Natural killer cell (primary cell): ENCODE results near the gene CRYZL1. TPM values are rescaled to one million over a fixed set of nuclear protein-coding genes. Genes with fewer than 3 reads are reported as not detected.

Experiments used
- ATAC-seq, 3 donors: fragments of 150-1000 bp in 2 of 3; fragments of 200-7000 bp in 1 of 3; cut with Tn5 transposase; 1 replicate in 1 of 3; 2 replicates in 2 of 3; pipeline ENCODE4 v1.10.0; 2021; ENCODE audit warnings: mild to moderate bottlenecking in 2 of 3, moderate library complexity in 2 of 3
- DNase-seq, 2 donors: peaks; one replicate each; pipeline versions ENCODE4 v3.0.0 to v3.0.0-alpha.2; 2013 to 2021; ENCODE audit warnings: mixed read lengths in 1 of 2
- H3K27ac ChIP-seq: one replicate; pipeline ENCODE4 v1.5.1; 2013; ENCODE audit warnings: mild to moderate bottlenecking, low read length
- H3K27me3 ChIP-seq: one replicate; pipeline ENCODE4 v1.6.1; 2013; ENCODE audit warnings: low read length; ENCODE audit not compliant: control insufficient read depth, insufficient read depth
- H3K36me3 ChIP-seq: one replicate; pipeline ENCODE4 v1.6.1; 2013; ENCODE audit warnings: low read length; ENCODE audit not compliant: control insufficient read depth, insufficient read depth
- H3K4me1 ChIP-seq: one replicate; pipeline ENCODE4 v1.6.1; 2013; ENCODE audit warnings: low read length; ENCODE audit not compliant: control insufficient read depth, insufficient read depth
- H3K4me3 ChIP-seq: one replicate; pipeline ENCODE4 v1.5.1; 2013; ENCODE audit warnings: low read length
- H3K9me3 ChIP-seq: one replicate; pipeline ENCODE4 v1.6.1; 2013; ENCODE audit warnings: low read length; ENCODE audit not compliant: control insufficient read depth, insufficient read depth
- H3K27ac Mint-ChIP-seq, 2 donors: one replicate each; pipeline ENCODE4 v1.8.0; 2022; ENCODE audit warnings: mild to moderate bottlenecking in 2 of 2, mixed read lengths in 2 of 2, moderate library complexity in 1 of 2
- H3K27me3 Mint-ChIP-seq, 2 donors: one replicate each; pipeline ENCODE4 v1.8.0; 2022; ENCODE audit warnings: low read depth in 2 of 2, mixed read lengths in 2 of 2
- H3K36me3 Mint-ChIP-seq: one replicate; pipeline ENCODE4 v1.8.0; 2022; ENCODE audit warnings: mixed read lengths
- H3K4me1 Mint-ChIP-seq, 2 donors: one replicate each; pipeline ENCODE4 v1.8.0; 2022; ENCODE audit warnings: mixed read lengths in 2 of 2
- H3K4me3 Mint-ChIP-seq: one replicate; pipeline ENCODE4 v1.8.0; 2022; ENCODE audit warnings: mild to moderate bottlenecking, moderate library complexity, mixed read lengths
- H3K9me3 Mint-ChIP-seq, 2 donors: one replicate each; pipeline ENCODE4 v1.8.0; 2022; ENCODE audit warnings: mixed read lengths in 2 of 2
- WGBS: methylation state at CpG from one replicate; pipeline ENCODE4 v1.1.7; 2013; ENCODE audit warnings: missing lambda C conversion rate; ENCODE audit not compliant: insufficient coverage; 5-methylcytosine and 5-hydroxymethylcytosine counted together
- intact Hi-C: fragments of 100-400 bp; cut with micrococcal nuclease; formaldehyde crosslinking; loops from one replicate; pipeline ENCODE4 v1.14.2; 2022
- total RNA-seq, 4 donors: library from RNA; stranded (reverse); fragments of 120-200 nt in 1 of 4; gene quantifications; one replicate each; pipeline versions ENCODE4 v1.2.3 to v1.2.4, GENCODE V29; 2013 to 2022
- TF ChIP-seq, protein P1 (sequence below): fragments of 200-600 bp; IDR thresholded peaks from one replicate; pipeline ENCODE4 v1.8.0; 2022; ENCODE audit warnings: antibody characterized with exemption

Gene CRYZL1
- total RNA-seq, 3 donors from 2014 or later (not counting 1 experiment from before 2014, with no cell fraction given): 25.8 to 32.8 (median 30.0) TPM

DNA sequence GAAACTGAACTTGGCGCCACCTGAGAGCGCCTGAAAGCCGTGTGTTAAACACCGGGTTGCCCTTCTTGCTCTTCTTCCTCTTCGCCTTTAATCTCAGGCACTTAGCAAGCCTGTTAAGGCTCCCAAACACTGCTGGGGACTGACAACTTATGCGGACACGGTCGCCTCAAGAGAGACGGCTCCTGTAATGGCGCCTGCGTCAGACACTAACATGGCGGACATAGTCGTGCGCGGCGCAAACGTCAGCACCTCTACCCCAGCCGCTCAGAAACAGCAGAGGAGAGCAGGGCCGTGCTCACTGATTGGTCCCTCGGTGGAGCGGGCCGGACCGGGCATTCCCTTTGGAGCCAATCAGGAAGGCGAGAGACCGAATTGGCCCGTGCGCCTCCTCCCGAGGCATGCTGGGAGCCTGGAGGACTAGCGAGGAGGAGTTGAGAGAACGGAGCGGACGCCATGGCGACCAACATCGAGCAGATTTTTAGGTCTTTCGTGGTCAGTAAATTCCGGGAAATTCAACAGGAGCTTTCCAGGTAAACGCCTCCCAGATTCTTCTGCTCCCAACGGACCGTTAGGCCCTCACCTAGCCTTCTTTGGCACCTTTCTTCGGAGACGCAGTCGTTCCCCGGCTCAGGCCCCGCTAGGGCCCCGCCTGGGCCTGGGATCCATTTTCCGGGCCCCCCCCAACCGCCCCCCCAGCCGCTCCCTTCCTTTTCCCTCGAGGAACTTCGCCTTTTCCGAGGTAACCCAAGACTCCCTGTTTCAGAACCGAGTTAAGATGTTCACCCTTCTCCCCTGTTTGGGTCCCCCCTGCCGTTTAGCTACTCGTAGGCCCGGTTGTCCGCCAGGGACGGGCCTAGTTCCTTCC is 98.7 kb downstream of the CRYZL1 start, which contains the start of gene SON:
Gene SON, plus strand, starts transcription at position 399 of the 865 bp plus-strand sequence. Its CDS starts 55 bp downstream, at position 454.
- Histone ChIP-seq H3K4me3 (peak within 1 kb of the TSS; percentile 92), H3K4me1 (peaks cover 6% of the 10 kb centered on the region), H3K27ac (peak within 1 kb of the TSS; percentile 99), H3K27me3 (no peaks in the 10 kb centered on the region), H3K9me3 (no peaks in the 10 kb centered on the region), H3K36me3 (peaks cover 16% of the 10 kb centered on the region)
- Mint-ChIP-seq H3K4me1 (peaks cover 47 to 53% of the 10 kb centered on the region in 2 donors), H3K27me3 (no peaks in the 10 kb centered on the region), H3K4me3 (peak within 1 kb of the TSS; percentile 99), H3K36me3 (peaks cover 7% of the 10 kb centered on the region), H3K9me3 (no peaks in the 10 kb centered on the region), H3K27ac (peak within 1 kb of the TSS; percentile 98 to 100)
- intact Hi-C loops: loop anchor here (1.0 to 5.0 kb wide), 6 partner anchors 14 to 771 kb away; partner anchors contain the start of genes DNAJC28, DONSON, ITSN1 and PAXBP1
- ATAC-seq (peak; percentile 85 to 97 (median 88)), DNase-seq (peak; percentile 95 to 99)
- under 1% methylated on average over 56 of the region's 57 CpGs for WGBS
- TF ChIP-seq, protein P1, sequence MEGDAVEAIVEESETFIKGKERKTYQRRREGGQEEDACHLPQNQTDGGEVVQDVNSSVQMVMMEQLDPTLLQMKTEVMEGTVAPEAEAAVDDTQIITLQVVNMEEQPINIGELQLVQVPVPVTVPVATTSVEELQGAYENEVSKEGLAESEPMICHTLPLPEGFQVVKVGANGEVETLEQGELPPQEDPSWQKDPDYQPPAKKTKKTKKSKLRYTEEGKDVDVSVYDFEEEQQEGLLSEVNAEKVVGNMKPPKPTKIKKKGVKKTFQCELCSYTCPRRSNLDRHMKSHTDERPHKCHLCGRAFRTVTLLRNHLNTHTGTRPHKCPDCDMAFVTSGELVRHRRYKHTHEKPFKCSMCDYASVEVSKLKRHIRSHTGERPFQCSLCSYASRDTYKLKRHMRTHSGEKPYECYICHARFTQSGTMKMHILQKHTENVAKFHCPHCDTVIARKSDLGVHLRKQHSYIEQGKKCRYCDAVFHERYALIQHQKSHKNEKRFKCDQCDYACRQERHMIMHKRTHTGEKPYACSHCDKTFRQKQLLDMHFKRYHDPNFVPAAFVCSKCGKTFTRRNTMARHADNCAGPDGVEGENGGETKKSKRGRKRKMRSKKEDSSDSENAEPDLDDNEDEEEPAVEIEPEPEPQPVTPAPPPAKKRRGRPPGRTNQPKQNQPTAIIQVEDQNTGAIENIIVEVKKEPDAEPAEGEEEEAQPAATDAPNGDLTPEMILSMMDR: no peak

DNA sequence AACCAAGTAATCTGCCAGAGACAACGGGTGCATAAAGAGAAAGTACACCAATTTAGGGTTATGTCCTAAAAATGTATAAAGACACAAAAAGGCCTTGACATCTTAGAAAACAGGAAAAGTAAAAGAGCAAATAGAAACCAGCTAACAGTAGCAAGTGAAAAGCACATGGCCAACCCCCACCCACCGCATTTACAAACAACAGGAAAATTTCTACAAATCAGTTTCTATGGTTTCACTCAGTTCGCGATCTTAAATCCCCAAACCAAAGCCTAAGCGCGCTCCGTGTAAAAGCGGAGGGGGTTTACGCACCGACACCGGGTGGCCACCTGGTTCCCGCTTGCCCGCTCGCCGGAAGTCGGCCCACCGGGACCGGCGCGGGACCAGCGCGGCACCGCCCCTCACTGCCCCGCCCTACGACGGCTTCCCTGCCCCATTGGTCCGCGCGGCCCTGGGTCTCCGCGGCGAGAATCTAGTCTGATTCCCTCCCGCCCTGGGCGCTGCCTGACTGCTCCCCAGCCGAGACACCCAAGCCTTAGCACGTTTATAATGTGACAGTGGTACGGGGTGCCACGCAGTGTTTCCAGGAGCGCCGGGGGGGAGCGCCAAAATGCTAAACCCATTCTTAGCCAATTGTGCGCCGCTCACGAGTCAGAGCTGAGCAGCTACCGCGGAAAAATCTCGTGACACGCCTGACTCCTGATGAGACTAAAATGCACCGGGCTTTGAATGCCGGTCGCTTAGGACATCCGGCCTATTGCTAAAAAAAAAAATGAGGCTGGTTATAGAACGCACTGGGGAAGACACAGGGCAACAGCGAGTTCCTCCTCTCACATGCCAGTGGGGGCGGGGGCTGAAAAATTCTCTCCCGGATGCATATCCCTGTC is 99.5 kb downstream of the CRYZL1 start, which contains the start of gene GART:
Gene GART, minus strand, starts transcription at position 362 of the 884 bp plus-strand sequence. CDS start 2,802 bp downstream, outside the sequence.
- no peaks in the 10 kb centered on the region for H3K9me3 Mint-ChIP-seq
- peak within 1 kb of the TSS; percentile 92 for H3K4me3 ChIP-seq
- peak within 1 kb of the TSS; percentile 98 to 100 for H3K27ac Mint-ChIP-seq
- H3K27me3 ChIP-seq: no peaks in the 10 kb centered on the region
- peaks cover 6% of the 10 kb centered on the region for H3K4me1 ChIP-seq
- peak within 1 kb of the TSS; percentile 99 for H3K27ac ChIP-seq
- DNase-seq: peak; percentile 78 to 88
- H3K9me3 ChIP-seq: no peaks in the 10 kb centered on the region
- ATAC-seq: peak; percentile 49 to 68 (median 56)
- peaks cover 16% of the 10 kb centered on the region for H3K36me3 Mint-ChIP-seq
- H3K4me3 Mint-ChIP-seq: peak within 1 kb of the TSS; percentile 99
- intact Hi-C loops: loop anchor here (1.0 to 5.0 kb wide), 6 partner anchors 15 to 770 kb away; partner anchors contain the start of genes DNAJC28, DONSON, ITSN1 and PAXBP1
- TF ChIP-seq, protein P1: no peak
- H3K27me3 Mint-ChIP-seq: no peaks in the 10 kb centered on the region
- H3K4me1 Mint-ChIP-seq: peaks cover 52 to 53% of the 10 kb centered on the region in 2 donors
- WGBS: under 1% methylated on average over 56 of the region's 56 CpGs
- peaks cover 16% of the 10 kb centered on the region for H3K36me3 ChIP-seq

DNA sequence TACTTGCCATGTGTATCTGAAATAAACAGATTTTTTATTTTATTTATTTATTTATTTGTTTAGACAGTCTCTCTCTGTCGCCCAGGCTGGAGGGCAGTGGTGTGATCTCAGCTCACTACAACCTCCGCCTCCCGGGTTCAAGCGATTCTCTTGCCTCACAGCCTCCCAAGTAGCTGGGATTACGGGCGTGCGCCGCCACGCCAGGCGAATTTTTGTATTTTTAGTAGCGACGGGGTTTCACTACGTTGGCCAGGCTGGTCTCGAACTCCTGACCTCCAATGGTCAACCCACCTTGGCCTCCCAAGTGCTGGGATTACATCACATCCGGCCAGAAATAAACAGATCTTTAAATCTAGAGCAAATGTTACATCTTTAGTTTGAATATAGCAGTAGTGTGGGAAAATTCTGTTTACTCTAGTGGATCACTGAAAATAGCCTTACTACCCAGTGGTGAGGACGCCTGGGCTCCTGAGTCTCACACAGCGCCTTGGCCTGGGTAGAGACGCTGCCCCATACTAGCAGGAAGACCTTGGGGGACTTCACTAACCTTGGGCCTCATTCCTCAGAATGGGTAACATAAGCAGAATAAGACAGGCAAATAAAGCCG is 100.3 kb downstream of the CRYZL1 start:
- peaks cover 51 to 52% of the 10 kb centered on the region in 2 donors for H3K4me1 Mint-ChIP-seq
- H3K9me3 Mint-ChIP-seq: no peaks in the 10 kb centered on the region
- H3K27ac ChIP-seq: peak overlapping the region; percentile 99
- H3K4me3 ChIP-seq: peak overlapping the region; percentile 92
- H3K9me3 ChIP-seq: no peaks in the 10 kb centered on the region
- WGBS: 52% methylated on average over 17 of the region's 19 CpGs
- peak overlapping the region; percentile 99 for H3K4me3 Mint-ChIP-seq
- ATAC-seq (no peak), DNase-seq (peak in 1 of 2 donors; percentile 46)
- H3K27me3 Mint-ChIP-seq: no peaks in the 10 kb centered on the region
- intact Hi-C loops: loop anchor here (5.0 kb wide), 3 partner anchors 46 to 769 kb away; partner anchors contain the start of genes DONSON and PAXBP1
- H3K27ac Mint-ChIP-seq: peak overlapping the region; percentile 98 to 100
- H3K27me3 ChIP-seq: no peaks in the 10 kb centered on the region
- H3K36me3 ChIP-seq: peaks cover 20% of the 10 kb centered on the region
- H3K36me3 Mint-ChIP-seq: peaks cover 17% of the 10 kb centered on the region
- TF ChIP-seq, protein P1: no peak
- peaks cover 6% of the 10 kb centered on the region for H3K4me1 ChIP-seq
